CD4-positive, alpha-beta memory T cell (primary cell): Measurements from ENCODE around the gene C2CD5. TPM values are rescaled to one million over a fixed set of nuclear protein-coding genes. Genes with fewer than 3 reads are reported as not detected.
A peak's percentile ranks its signal among the peaks of the same experiment; 100 is the strongest.

Source experiments
- CTCF ChIA-PET: fragments of 350-600 bp; sonication (Branson Sonifier 250); formaldehyde crosslinking; loops from one replicate; lab custom pipeline; 2021; ENCODE audit warnings: inconsistent platforms; ENCODE audit not compliant: partially characterized antibody; lab: Charles Lee
- POLR2A ChIA-PET: fragments of 350-600 bp; sonication (Branson Sonifier 250); formaldehyde crosslinking; loops from one replicate; lab custom pipeline; 2021; ENCODE audit not compliant: partially characterized antibody; lab: Charles Lee
- DNase-seq, 5 donors: peaks; one replicate each; pipeline versions ENCODE4 v3.0.0 to v3.0.0-alpha.2; 2020 to 2022; ENCODE audit warnings: mixed read lengths in 1 of 5
- H3K27ac ChIP-seq: one replicate; pipeline ENCODE4 v1.7.0; 2013; ENCODE audit warnings: low read depth, low read length
- H3K27me3 ChIP-seq: 2 replicates; pipeline ENCODE4 v1.7.0; 2013; ENCODE audit warnings: mild to moderate bottlenecking, low read length, moderate library complexity; ENCODE audit not compliant: insufficient read depth
- H3K36me3 ChIP-seq: 2 replicates; pipeline ENCODE4 v1.7.0; 2013; ENCODE audit warnings: mild to moderate bottlenecking, low read length, moderate library complexity; ENCODE audit not compliant: insufficient read depth
- H3K4me1 ChIP-seq: 2 replicates; pipeline ENCODE4 v1.7.0; 2013; ENCODE audit warnings: mild to moderate bottlenecking, low read length, moderate library complexity; ENCODE audit not compliant: insufficient read depth
- H3K4me3 ChIP-seq, 2 donors: one replicate each; pipeline ENCODE4 v1.7.0; 2013; ENCODE audit warnings: low read length in 2 of 2, mild to moderate bottlenecking in 1 of 2
- H3K9me3 ChIP-seq, 2 donors: one replicate each; pipeline ENCODE4 v1.7.0; 2013; ENCODE audit warnings: low read length in 2 of 2, control low read depth in 1 of 2; ENCODE audit not compliant: control insufficient read depth in 1 of 2
- H3K27ac Mint-ChIP-seq, 7 donors: one replicate each; pipeline ENCODE4 v1.8.0; 2020 to 2021; ENCODE audit warnings: mixed read lengths in 7 of 7, mild to moderate bottlenecking in 6 of 7, inconsistent platforms in 3 of 7, moderate library complexity in 3 of 7
- H3K27me3 Mint-ChIP-seq, 2 donors: one replicate each; pipeline ENCODE4 v1.8.0; 2020 to 2021; ENCODE audit warnings: mixed read lengths in 2 of 2
- H3K36me3 Mint-ChIP-seq, 2 donors: one replicate each; pipeline ENCODE4 v1.8.0; 2020 to 2021; ENCODE audit warnings: mixed read lengths in 2 of 2, inconsistent platforms in 1 of 2, mild to moderate bottlenecking in 1 of 2
- H3K4me1 Mint-ChIP-seq, 4 donors: one replicate each; pipeline ENCODE4 v1.8.0; 2020 to 2021; ENCODE audit warnings: mixed read lengths in 4 of 4, mild to moderate bottlenecking in 1 of 4
- H3K4me3 Mint-ChIP-seq, 8 donors: one replicate each; pipeline ENCODE4 v1.8.0; 2020 to 2021; ENCODE audit warnings: mixed read lengths in 8 of 8, mild to moderate bottlenecking in 7 of 8, moderate library complexity in 6 of 8, inconsistent platforms in 3 of 8
- H3K9me3 Mint-ChIP-seq, 8 donors: one replicate each; pipeline ENCODE4 v1.8.0; 2020 to 2021; ENCODE audit warnings: mixed read lengths in 8 of 8, mild to moderate bottlenecking in 5 of 8, inconsistent platforms in 3 of 8, moderate library complexity in 1 of 8
- intact Hi-C: fragments of 100-400 bp; cut with micrococcal nuclease; formaldehyde crosslinking; loops from one replicate; pipeline ENCODE4 v1.15.1; 2023
- polyA plus RNA-seq, 2 donors: library from polyadenylated mRNA; unstranded; fragments of 300-500 nt; fragmentation: Illumina TruSeq; gene quantifications; one replicate each; pipeline ENCODE4 v1.2.3, GENCODE V29; 2021
- total RNA-seq, 2 experiments: library from RNA; stranded (reverse); gene quantifications; one replicate each; pipeline ENCODE4 v1.2.3, GENCODE V29; 2021

The C2CD5 gene
- total and polyA plus RNA-seq, 4 experiments from 2014 or later: 12.8 to 59.8 (median 41.4) TPM

GRCh38 chr12:22410486-22410885 is 133.9 kb downstream of the C2CD5 start:
- Histone ChIP-seq H3K27me3 (no peaks in the 10 kb centered on the region), H3K27ac (peak overlapping the region; percentile 62), H3K36me3 (no peaks in the 10 kb centered on the region), H3K4me3 (peak overlapping the region; percentile 13 to 51), H3K4me1 (peaks cover 67% of the 10 kb centered on the region), H3K9me3 (no peaks in the 10 kb centered on the region)
- H3K27ac Mint-ChIP-seq: peak overlapping the region; percentile 78 to 96 (median 94)
- POLR2A ChIA-PET: interaction anchor here (1.0 to 8.2 kb wide), 8 partner anchors 12 to 134 kb away, joined by 3 to 133 read pairs (median 9); partner anchors contain the start of genes C2CD5 and ST8SIA1
- CTCF ChIA-PET: interaction anchor here (0.8 to 6.1 kb wide), 8 partner anchors 14 to 309 kb away, joined by 3 to 42 read pairs (median 3); no protein-coding TSS in a partner anchor
- no peaks in the 10 kb centered on the region for H3K9me3 Mint-ChIP-seq
- peaks cover 0 to 3% of the 10 kb centered on the region in 2 donors for H3K36me3 Mint-ChIP-seq
- no peaks in the 10 kb centered on the region for H3K27me3 Mint-ChIP-seq
- intact Hi-C loops: no loop called here
- peaks cover 30 to 48% (median 43%) of the 10 kb centered on the region in 4 donors for H3K4me1 Mint-ChIP-seq
- DNase-seq: no peak
- H3K4me3 Mint-ChIP-seq: peak overlapping the region; percentile 75 to 92 (median 86)

GRCh38 chr12:22409377-22410164 is 134.8 kb downstream of the C2CD5 start:
- no peaks in the 10 kb centered on the region for H3K27me3 Mint-ChIP-seq
- H3K36me3 Mint-ChIP-seq: peaks cover 0 to 3% of the 10 kb centered on the region in 2 donors
- Histone ChIP-seq H3K4me1 (peaks cover 58% of the 10 kb centered on the region), H3K27me3 (no peaks in the 10 kb centered on the region), H3K27ac (peak overlapping the region; percentile 62), H3K9me3 (no peaks in the 10 kb centered on the region), H3K4me3 (peak overlapping the region in 1 of 2 donors; percentile 51), H3K36me3 (no peaks in the 10 kb centered on the region)
- DNase-seq: peak; percentile 73 to 82 (median 75)
- H3K9me3 Mint-ChIP-seq: peaks cover 0 to 4% (median 0%) of the 10 kb centered on the region in 8 donors
- peak overlapping the region; percentile 92 to 96 (median 94) for H3K27ac Mint-ChIP-seq
- intact Hi-C loops: loop anchor here (1.0 to 2.0 kb wide), 3 partner anchors 13 to 74 kb away; no protein-coding TSS in a partner anchor
- ChIA-PET POLR2A (interaction anchor here (0.7 to 8.2 kb wide), 11 partner anchors 12 to 752 kb away, joined by 3 to 133 read pairs (median 7); partner anchors contain the start of genes C2CD5, LDHB and ST8SIA1), CTCF (interaction anchor here (0.8 to 6.1 kb wide), 10 partner anchors 9 to 327 kb away, joined by 3 to 42 read pairs (median 3); no protein-coding TSS in a partner anchor)
- peaks cover 27 to 47% (median 40%) of the 10 kb centered on the region in 4 donors for H3K4me1 Mint-ChIP-seq
- H3K4me3 Mint-ChIP-seq: peak overlapping the region; percentile 75 to 92 (median 86)

- H3K4me1 Mint-ChIP-seq: peaks cover 27 to 47% (median 40%) of the 10 kb centered on the region in 4 donors
- no peaks in the 10 kb centered on the region for H3K36me3 ChIP-seq
- peak overlapping the region in 1 of 2 donors; percentile 51 for H3K4me3 ChIP-seq
- intact Hi-C loops: loop anchor here (1.0 to 2.0 kb wide), 3 partner anchors 12 to 73 kb away; no protein-coding TSS in a partner anchor
- peak overlapping the region; percentile 75 to 92 (median 86) for H3K4me3 Mint-ChIP-seq
- peaks cover 0 to 6% (median 0%) of the 10 kb centered on the region in 8 donors for H3K9me3 Mint-ChIP-seq
- peak overlapping the region; percentile 62 for H3K27ac ChIP-seq
- H3K9me3 ChIP-seq: no peaks in the 10 kb centered on the region
- peak overlapping the region; percentile 92 to 96 (median 94) for H3K27ac Mint-ChIP-seq
- POLR2A ChIA-PET: interaction anchor here (0.7 to 8.2 kb wide), 8 partner anchors 11 to 751 kb away, joined by 3 to 133 read pairs (median 9); partner anchors contain the start of genes LDHB and ST8SIA1
- CTCF ChIA-PET: interaction anchor here (1.1 to 6.1 kb wide), 7 partner anchors 12 to 326 kb away, joined by 3 to 42 read pairs (median 4); no protein-coding TSS in a partner anchor
- H3K27me3 ChIP-seq: no peaks in the 10 kb centered on the region
- peaks cover 55% of the 10 kb centered on the region for H3K4me1 ChIP-seq
- peak in 1 of 5 donors; percentile 38 for DNase-seq
- H3K36me3 Mint-ChIP-seq: peaks cover 0 to 3% of the 10 kb centered on the region in 2 donors
- H3K27me3 Mint-ChIP-seq: no peaks in the 10 kb centered on the region
Measured at GRCh38 chr12:22408610-22409376, 135.5 kb downstream of the C2CD5 start.

- peak overlapping the region; percentile 27 for H3K27ac ChIP-seq
- DNase-seq: no peak
- intact Hi-C loops: no loop called here
- peaks cover 42% of the 10 kb centered on the region for H3K4me1 ChIP-seq
- H3K9me3 ChIP-seq: no peaks in the 10 kb centered on the region
- peak overlapping the region in 1 of 2 donors; percentile 0 for H3K4me3 ChIP-seq
- ChIA-PET POLR2A (interaction anchor here (1.5 to 8.2 kb wide), 3 partner anchors 9 to 72 kb away, joined by 3 to 133 read pairs (median 64); partner anchors contain the start of gene ST8SIA1), CTCF (interaction anchor here (5.2 to 6.1 kb wide), 2 partner anchors 11 to 72 kb away, joined by 38 to 42 read pairs; no protein-coding TSS in a partner anchor)
- Mint-ChIP-seq H3K27me3 (no peaks in the 10 kb centered on the region), H3K36me3 (peaks cover 8% of the 10 kb centered on the region in 2 donors), H3K9me3 (peaks cover 0 to 6% (median 2%) of the 10 kb centered on the region in 8 donors), H3K4me1 (peaks cover 26 to 51% (median 36%) of the 10 kb centered on the region in 4 donors), H3K4me3 (peak overlapping the region in 6 of 8 donors; percentile 5 to 65 (median 32)), H3K27ac (peak overlapping the region; percentile 45 to 93 (median 85))
- no peaks in the 10 kb centered on the region for H3K36me3 ChIP-seq
- H3K27me3 ChIP-seq: no peaks in the 10 kb centered on the region
Measured at GRCh38 chr12:22407397-22407796, 136.9 kb downstream of the C2CD5 start.

GRCh38 chr12:22406627-22407026 is 137.7 kb downstream of the C2CD5 start:
- Histone ChIP-seq H3K27ac (no peak overlapping the region), H3K4me3 (no peak overlapping the region), H3K4me1 (peaks cover 40% of the 10 kb centered on the region), H3K9me3 (no peaks in the 10 kb centered on the region), H3K27me3 (no peaks in the 10 kb centered on the region), H3K36me3 (no peaks in the 10 kb centered on the region)
- H3K9me3 Mint-ChIP-seq: peaks cover 0 to 9% (median 3%) of the 10 kb centered on the region in 8 donors
- no peak for DNase-seq
- ChIA-PET CTCF (interaction anchor here (5.2 to 6.1 kb wide), 2 partner anchors 10 to 71 kb away, joined by 38 to 42 read pairs; no protein-coding TSS in a partner anchor), POLR2A (interaction anchor here (1.5 to 8.2 kb wide), 3 partner anchors 9 to 72 kb away, joined by 3 to 133 read pairs (median 64); partner anchors contain the start of gene ST8SIA1)
- peaks cover 26 to 51% (median 36%) of the 10 kb centered on the region in 4 donors for H3K4me1 Mint-ChIP-seq
- H3K27ac Mint-ChIP-seq: peak overlapping the region in 2 of 7 donors; percentile 27 to 43
- intact Hi-C loops: no loop called here
- peaks cover 8% of the 10 kb centered on the region in 2 donors for H3K36me3 Mint-ChIP-seq
- H3K27me3 Mint-ChIP-seq: no peaks in the 10 kb centered on the region
- H3K4me3 Mint-ChIP-seq: peak overlapping the region in 1 of 8 donors; percentile 30
